Stimulated activated CD4-positive, alpha-beta T cell treated with anti-CD3 and anti-CD28 coated beads, Interleukin-15, amount 100 ng/mL, for 48 hours (primary cell): ENCODE measurements around the gene KCP.

Experiments
- DNase-seq, 2 donors: peaks; one replicate each; pipeline ENCODE4 v3.0.0-alpha.2; 2020; ENCODE audit warnings: low read depth in 2 of 2

The KCP gene

GRCh38 chr7:128827971-128828711, 82.4 kb downstream of the KCP start:
- DNase-seq, result no peak

GRCh38 chr7:128827248-128827958, 83.1 kb downstream of the KCP start:
- DNase-seq, result no peak

- no peak for DNase-seq
Measured at GRCh38 chr7:128826916-128827247, 83.6 kb downstream of the KCP start.
